ENCODE measurements around the gene SPRY4. TPM values are rescaled to one million over a fixed set of nuclear protein-coding genes. Genes with fewer than 3 reads are reported as not detected.
"Not testable (repeated sequence)": the region's sequence is repeated elsewhere in the genome, so short reads cannot be mapped to it uniquely, and the experiment has no call there.

The SPRY4 gene
- total RNA-seq, 6 donors from 2014 or later, result 30.4 to 81.2 (median 43.3) TPM

DNA sequence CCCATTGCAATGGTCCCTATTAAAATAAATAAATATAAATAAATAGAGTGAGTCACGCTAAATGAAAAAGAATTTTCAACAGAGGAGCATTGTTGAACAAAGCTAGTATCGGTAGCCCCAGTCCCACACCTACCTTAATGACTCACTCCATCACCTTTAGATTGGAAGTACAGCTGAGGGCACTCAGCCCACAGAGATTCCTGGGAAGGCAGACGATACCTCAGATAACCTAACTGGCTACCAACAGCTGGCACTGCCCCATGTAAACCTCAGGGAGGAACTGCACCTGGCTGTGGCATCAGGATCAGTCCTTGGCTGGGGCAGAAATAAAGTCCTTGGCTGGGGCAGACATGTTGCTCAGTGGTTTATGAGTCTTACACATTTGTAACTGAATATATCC, 49.3 kb downstream of the SPRY4 start:
- no peak for ATAC-seq (ENCODE audit: low FRiP score in 2 of 2)
- no peak for DNase-seq
- TF ChIP-seq POLR2AphosphoS5 (IDR thresholded peaks at IDR 0.05) (no peak), POLR2A (IDR thresholded peaks at IDR 0.05) (no peak), EP300 (IDR thresholded peaks at IDR 0.05) (no peak)
- TF ChIP-seq, protein P1, sequence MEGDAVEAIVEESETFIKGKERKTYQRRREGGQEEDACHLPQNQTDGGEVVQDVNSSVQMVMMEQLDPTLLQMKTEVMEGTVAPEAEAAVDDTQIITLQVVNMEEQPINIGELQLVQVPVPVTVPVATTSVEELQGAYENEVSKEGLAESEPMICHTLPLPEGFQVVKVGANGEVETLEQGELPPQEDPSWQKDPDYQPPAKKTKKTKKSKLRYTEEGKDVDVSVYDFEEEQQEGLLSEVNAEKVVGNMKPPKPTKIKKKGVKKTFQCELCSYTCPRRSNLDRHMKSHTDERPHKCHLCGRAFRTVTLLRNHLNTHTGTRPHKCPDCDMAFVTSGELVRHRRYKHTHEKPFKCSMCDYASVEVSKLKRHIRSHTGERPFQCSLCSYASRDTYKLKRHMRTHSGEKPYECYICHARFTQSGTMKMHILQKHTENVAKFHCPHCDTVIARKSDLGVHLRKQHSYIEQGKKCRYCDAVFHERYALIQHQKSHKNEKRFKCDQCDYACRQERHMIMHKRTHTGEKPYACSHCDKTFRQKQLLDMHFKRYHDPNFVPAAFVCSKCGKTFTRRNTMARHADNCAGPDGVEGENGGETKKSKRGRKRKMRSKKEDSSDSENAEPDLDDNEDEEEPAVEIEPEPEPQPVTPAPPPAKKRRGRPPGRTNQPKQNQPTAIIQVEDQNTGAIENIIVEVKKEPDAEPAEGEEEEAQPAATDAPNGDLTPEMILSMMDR (IDR thresholded peaks at IDR 0.05), result no peak
- 69 to 75% methylated on average over 3 of the region's 3 CpGs for WGBS, 2 donors
- Histone ChIP-seq H3K27me3 (no peaks in the 10 kb centered on the region), H3K4me1 (peaks cover 0 to 11% (median 2%) of the 10 kb centered on the region in 4 donors), H3K36me3 (no peaks in the 10 kb centered on the region), H3K9me3 (no peaks in the 10 kb centered on the region), H3K27ac (no peak overlapping the region), H3K4me3 (no peak overlapping the region)

GRCh38 chr5:142272596-142272995, 52.2 kb downstream of the SPRY4 start:
- not testable (repeated sequence) for H3K4me1 ChIP-seq; H3K36me3 ChIP-seq; H3K27ac ChIP-seq; H3K9me3 ChIP-seq; ATAC-seq (ENCODE audit: low FRiP score in 2 of 2); H3K4me3 ChIP-seq; H3K27me3 ChIP-seq; DNase-seq
- WGBS, 2 donors, result 90 to 95% methylated on average over 5 of the region's 5 CpGs

- H3K9me3 ChIP-seq; DNase-seq; H3K4me3 ChIP-seq; H3K36me3 ChIP-seq; H3K27ac ChIP-seq; ATAC-seq (ENCODE audit: low FRiP score in 2 of 2); H3K27me3 ChIP-seq; H3K4me1 ChIP-seq: not testable (repeated sequence)
- 95 to 98% methylated on average over 4 of the region's 4 CpGs for WGBS, 2 donors
Observed at GRCh38 chr5:142264084-142264483, 60.7 kb downstream of the SPRY4 start.

GRCh38 chr5:142263346-142263745, 61.5 kb downstream of the SPRY4 start:
- no peak for ATAC-seq (ENCODE audit: low FRiP score in 2 of 2)
- H3K4me3 ChIP-seq, result no peak overlapping the region
- H3K9me3 ChIP-seq, result no peaks in the 10 kb centered on the region
- no peaks in the 10 kb centered on the region for H3K36me3 ChIP-seq
- H3K27me3 ChIP-seq, result no peaks in the 10 kb centered on the region
- DNase-seq, result no peak
- TF ChIP-seq EP300 (IDR thresholded peaks at IDR 0.05) (no peak), POLR2AphosphoS5 (IDR thresholded peaks at IDR 0.05) (no peak), POLR2A (IDR thresholded peaks at IDR 0.05) (no peak)
- TF ChIP-seq, protein P1 (IDR thresholded peaks at IDR 0.05), result no peak
- H3K27ac ChIP-seq, result no peak overlapping the region
- WGBS, 2 donors, result 60 to 65% methylated on average over 3 of the region's 3 CpGs
- no peaks in the 10 kb centered on the region for H3K4me1 ChIP-seq

- DNase-seq (no peak), ATAC-seq (ENCODE audit: low FRiP score in 2 of 2) (no peak)
- Histone ChIP-seq H3K27ac (no peak overlapping the region), H3K27me3 (no peaks in the 10 kb centered on the region), H3K36me3 (no peaks in the 10 kb centered on the region), H3K4me1 (no peaks in the 10 kb centered on the region), H3K9me3 (no peaks in the 10 kb centered on the region), H3K4me3 (no peak overlapping the region)
- 95 to 98% methylated on average over 6 of the region's 6 CpGs for WGBS, 2 donors
- TF ChIP-seq EP300 (IDR thresholded peaks at IDR 0.05) (no peak), POLR2AphosphoS5 (IDR thresholded peaks at IDR 0.05) (no peak), POLR2A (IDR thresholded peaks at IDR 0.05) (no peak)
- TF ChIP-seq, protein P1 (IDR thresholded peaks at IDR 0.05), result no peak
Observed at GRCh38 chr5:142262683-142263082, 62.1 kb downstream of the SPRY4 start.

Small RNAs within 50 kb of the gene (small RNA-seq; reads per million reads assigned to genes)
- 0 reads per million in 4 donors for gene RF02038
- 0 reads per million in 4 donors for gene RF02039

Other genes starting within 250 kb of the SPRY4 start
- 100 to 1,000 TPM in 3 of 6 donors, 10 to 100 TPM in 3; 66.9 to 212 (median 108) TPM for gene NDFIP1, start 216.2 kb downstream of the SPRY4 start, total RNA-seq

Data from upper lobe of left lung (tissue), 6 donors.